GM12891 (cell line): ENCODE results near the gene NR2F1-AS1.

ENCODE experiments used
- POLR2A ChIP-seq: IDR thresholded peaks from 2 replicates; pipeline ENCODE4 v1.6.1; 2011; ENCODE audit warnings: low read depth, low read length, control low read depth
- POLR2AphosphoS5 ChIP-seq: IDR thresholded peaks from 2 replicates; pipeline ENCODE4 v1.6.1; 2011; ENCODE audit warnings: low read depth, low read length, control low read depth
- POU2F2 ChIP-seq: IDR thresholded peaks from 2 replicates; pipeline ENCODE4 v1.6.1; 2011; ENCODE audit warnings: low read depth, mild to moderate bottlenecking, control low read depth, low read length, moderate library complexity
- SPI1 ChIP-seq: IDR thresholded peaks from 2 replicates; pipeline ENCODE4 v1.6.1; 2011; ENCODE audit warnings: low read depth, low read length, control low read depth
- TAF1 ChIP-seq: IDR thresholded peaks from 2 replicates; pipeline ENCODE4 v1.6.1; 2011; ENCODE audit warnings: low read depth, low read length, control low read depth

- no peak for TF ChIP-seq POLR2A
- TF ChIP-seq POLR2AphosphoS5: no peak
- TF ChIP-seq TAF1: no peak
- no peak for TF ChIP-seq SPI1
- TF ChIP-seq POU2F2: no peak
Measured at GRCh38 chr5:93384026-93384425, 197.0 kb downstream of the NR2F1-AS1 start.
